ENCODE data around the gene NCAM1. TPM values are rescaled to one million over a fixed set of nuclear protein-coding genes. Genes with fewer than 3 reads are reported as not detected.

NCAM1 gene
- total RNA-seq, 1 donor from 2014 or later, result 3.5 TPM

- ATAC-seq, result no peak
- DNase-seq, result no peak
- no peaks in the 10 kb centered on the region for H3K36me3 ChIP-seq
- H3K4me3 ChIP-seq, result no peak overlapping the region
- no peaks in the 10 kb centered on the region for H3K27me3 ChIP-seq (ENCODE audit: low read depth)
- no peak overlapping the region for H3K27ac ChIP-seq
- no peak for TF ChIP-seq CTCF (IDR thresholded peaks at IDR 0.05)
- intact Hi-C loops (cut with DNase I), result no loop called here
- H3K9me3 ChIP-seq, result no peaks in the 10 kb centered on the region
- H3K4me1 ChIP-seq, result no peaks in the 10 kb centered on the region
These were observed 216.5 kb downstream of the NCAM1 start for GRCh38 chr11:113177671-113178070.

- H3K36me3 ChIP-seq, result no peaks in the 10 kb centered on the region
- ATAC-seq (no peak), DNase-seq (no peak)
- no peaks in the 10 kb centered on the region for H3K4me1 ChIP-seq
- no peak overlapping the region for H3K4me3 ChIP-seq
- intact Hi-C loops (cut with DNase I), result no loop called here
- H3K27me3 ChIP-seq (ENCODE audit: low read depth), result no peaks in the 10 kb centered on the region
- no peaks in the 10 kb centered on the region for H3K9me3 ChIP-seq
- TF ChIP-seq CTCF (IDR thresholded peaks at IDR 0.05), result no peak
- H3K27ac ChIP-seq, result no peak overlapping the region
These were observed 217.3 kb downstream of the NCAM1 start for GRCh38 chr11:113178381-113179070.

DNA sequence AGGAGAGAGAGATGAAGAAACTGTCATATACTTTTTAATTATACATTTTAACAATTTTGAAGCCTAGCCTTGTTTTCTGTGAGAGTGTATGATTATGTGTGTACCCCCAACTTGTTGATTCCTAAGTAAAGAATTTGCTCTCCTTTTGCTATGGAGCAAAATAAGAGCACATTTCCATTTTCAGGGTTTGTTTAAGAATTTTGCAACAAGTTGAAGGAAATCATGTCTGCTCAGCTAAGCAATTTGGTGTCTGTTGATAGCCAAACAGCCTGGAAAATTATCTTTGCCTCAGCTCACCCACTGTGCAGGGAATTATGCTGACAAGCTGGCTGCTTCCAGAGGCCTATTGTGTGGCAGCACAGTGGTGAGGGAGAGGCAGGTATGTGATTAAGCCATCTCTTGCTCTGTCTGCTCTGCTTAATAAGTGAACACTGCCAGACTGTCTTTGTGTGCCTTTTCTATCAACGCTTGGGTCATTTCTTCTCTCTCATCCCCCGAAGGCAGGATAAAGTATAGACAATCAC is 218.0 kb downstream of the NCAM1 start:
- H3K4me3 ChIP-seq, result no peak overlapping the region
- no peaks in the 10 kb centered on the region for H3K4me1 ChIP-seq
- no peak for ATAC-seq
- no peak for TF ChIP-seq CTCF (IDR thresholded peaks at IDR 0.05)
- DNase-seq, result no peak
- no peaks in the 10 kb centered on the region for H3K36me3 ChIP-seq
- no peak overlapping the region for H3K27ac ChIP-seq
- intact Hi-C loops (cut with DNase I), result no loop called here
- no peaks in the 10 kb centered on the region for H3K27me3 ChIP-seq (ENCODE audit: low read depth)
- H3K9me3 ChIP-seq, result no peaks in the 10 kb centered on the region

- no peaks in the 10 kb centered on the region for H3K9me3 ChIP-seq
- DNase-seq, result no peak
- no peak overlapping the region for H3K4me3 ChIP-seq
- H3K27ac ChIP-seq, result no peak overlapping the region
- H3K27me3 ChIP-seq (ENCODE audit: low read depth), result no peaks in the 10 kb centered on the region
- H3K36me3 ChIP-seq, result no peaks in the 10 kb centered on the region
- intact Hi-C loops (cut with DNase I), result no loop called here
- H3K4me1 ChIP-seq, result no peaks in the 10 kb centered on the region
- no peak for ATAC-seq
- no peak for TF ChIP-seq CTCF (IDR thresholded peaks at IDR 0.05)
These were observed 219.9 kb downstream of the NCAM1 start for GRCh38 chr11:113181094-113181493.

- DNase-seq, result no peak
- Histone ChIP-seq H3K27me3 (ENCODE audit: low read depth) (no peaks in the 10 kb centered on the region), H3K4me1 (no peaks in the 10 kb centered on the region), H3K9me3 (no peaks in the 10 kb centered on the region), H3K27ac (no peak overlapping the region), H3K4me3 (no peak overlapping the region), H3K36me3 (no peaks in the 10 kb centered on the region)
- TF ChIP-seq CTCF (IDR thresholded peaks at IDR 0.05), result no peak
- intact Hi-C loops (cut with DNase I), result no loop called here
- no peak for ATAC-seq
These were observed 221.1 kb downstream of the NCAM1 start for GRCh38 chr11:113182288-113182687.
